ENCODE data around the gene TINCR. TPM values are rescaled to one million over a fixed set of nuclear protein-coding genes. Genes with fewer than 3 reads are reported as not detected.

The TINCR gene
- total and polyA plus RNA-seq, 2 of the 13 experiments (the other 11 are each of a cell fraction or from before 2014, with no cell fraction given) = 0.17 to 0.33 TPM

GRCh38 chr19:5579697-5580096, 11.9 kb upstream of the TINCR start:
- TF ChIP-seq ZBTB37 (CRISPR knock-in tag; IDR thresholded peaks at IDR 0.05) (no peak), ZNF121 (CRISPR knock-in tag; IDR thresholded peaks at IDR 0.05) (peak; percentile 56; the same call in 1 of the 2 replicates), SRSF1 (optimal IDR thresholded peaks at IDR 0.05; ENCODE audit: low read depth, low read length) (no peak), ZNF841 (CRISPR knock-in tag; IDR thresholded peaks at IDR 0.05; ENCODE audit: borderline replicate concordance) (no peak), ETS1 (CRISPR knock-in tag; IDR thresholded peaks at IDR 0.05) (no peak), ZNF354B (CRISPR knock-in tag; IDR thresholded peaks at IDR 0.05) (no peak)
- Histone ChIP-seq H3K4me2 (ENCODE audit: low read depth, low read length) (no peak overlapping the region), H3K27me3 (ENCODE audit: control insufficient read depth in 1 of 2, insufficient read depth in 2 of 2, low read length in 2 of 2) (no peaks in the 10 kb centered on the region), H3K27ac (ENCODE audit: extremely low read length, insufficient read depth, low read length) (no peak overlapping the region), H3K9ac (ENCODE audit: insufficient read depth, low read depth, low read length) (no peak overlapping the region), H3K36me3 (replicated peaks in 1 of 2; ENCODE audit: control insufficient read depth in 1 of 2, insufficient read depth in 2 of 2, low read length in 2 of 2) (no peaks in the 10 kb centered on the region), H3K4me1 (ENCODE audit: insufficient read depth, low read length) (peaks cover 30% of the 10 kb centered on the region), H3K79me2 (ENCODE audit: insufficient read depth, low read length) (no peaks in the 10 kb centered on the region), H3K9me3 (ENCODE audit: low read length) (no peaks in the 10 kb centered on the region), H2AFZ (ENCODE audit: low read length) (no peak overlapping the region), H4K20me1 (ENCODE audit: insufficient read depth, low read length) (no peaks in the 10 kb centered on the region), H3K4me3 (replicated peaks in 1 of 3; ENCODE audit: insufficient read depth in 1 of 3, low read depth in 2 of 3, low read length in 3 of 3) (no peak overlapping the region)
- CTCF ChIA-PET (ENCODE audit: low intra/inter-chr PET ratio, low total read pairs) = no interaction called here
- FAIRE-seq (no peak), DNase-seq (ENCODE audit: low spot score) (no peak), ATAC-seq (no peak)
- WGBS (ENCODE audit: low lambda C conversion rate) = 97% methylated on average over 7 of the region's 7 CpGs
- BruUV-seq (replicated peaks) = no TSS peak
- POLR2A ChIA-PET = no interaction called here
- in situ Hi-C loops (cut with HindIII; ENCODE audit: extremely low pct_ligation_motif_present, low pct_unique_long_range_greater_than_20kb) (loop anchor here (5.0 kb wide), 1 partner anchor 37 kb away; no protein-coding TSS in a partner anchor), intact Hi-C loops (cut with micrococcal nuclease; ENCODE audit: unreplicated experiment) (loop anchor here (2.0 kb wide), 1 partner anchor 33 kb away; no protein-coding TSS in a partner anchor)

All from HepG2 (cell line).